ENCODE measurements around the gene RRP1.

RRP1 gene

DNA sequence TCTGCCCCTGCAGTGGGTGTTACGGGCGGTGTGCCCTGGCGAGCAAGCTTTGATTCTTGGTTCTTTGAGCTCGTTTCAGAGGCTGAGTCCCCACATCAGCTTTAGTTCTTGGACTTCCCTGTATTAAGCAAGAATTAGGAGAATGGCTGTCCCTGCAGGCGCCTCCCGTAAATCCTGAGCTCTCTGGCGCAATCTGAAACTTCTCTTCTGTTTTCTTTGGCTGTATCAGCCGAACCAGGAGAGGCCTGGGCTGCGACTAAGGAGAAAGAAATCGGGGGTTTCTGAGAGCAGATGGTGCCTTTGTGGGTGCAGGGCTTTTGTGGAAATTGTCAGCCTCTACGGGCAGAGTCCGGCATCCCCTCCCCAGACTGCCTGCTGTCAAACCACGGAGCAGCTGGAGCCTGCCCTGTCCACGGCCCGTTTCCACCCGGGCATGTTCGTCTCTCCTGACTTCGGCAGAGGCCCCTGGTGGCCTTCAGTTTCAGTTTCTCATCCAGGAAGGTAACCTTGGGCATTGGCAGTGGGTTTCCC is 31.2 kb upstream of the RRP1 start:
- no peak for DNase-seq (ENCODE audit: extremely low read depth in 1 of 2, low read depth in 1 of 2)

DNA sequence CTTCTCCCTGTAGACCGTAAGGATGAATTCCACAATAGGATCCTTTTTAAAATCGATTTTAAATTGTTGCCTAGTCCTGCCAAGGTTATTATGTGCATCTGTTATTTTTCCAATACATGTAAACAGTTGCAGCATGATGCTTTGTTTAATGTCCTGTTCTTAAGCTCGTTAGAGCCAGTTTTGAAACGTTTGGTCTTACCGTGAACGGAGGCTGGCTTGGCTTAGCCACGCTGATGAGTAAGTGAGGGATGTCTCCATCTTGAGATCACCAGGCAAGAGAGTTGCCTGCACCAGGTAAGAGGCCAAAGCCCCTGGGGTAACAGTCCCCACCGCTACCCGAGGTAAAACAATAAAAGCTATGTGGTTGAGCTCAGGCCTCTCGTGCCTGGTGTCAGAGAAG is 30.6 kb upstream of the RRP1 start:
- no peak for DNase-seq (ENCODE audit: extremely low read depth in 1 of 2, low read depth in 1 of 2)

DNA sequence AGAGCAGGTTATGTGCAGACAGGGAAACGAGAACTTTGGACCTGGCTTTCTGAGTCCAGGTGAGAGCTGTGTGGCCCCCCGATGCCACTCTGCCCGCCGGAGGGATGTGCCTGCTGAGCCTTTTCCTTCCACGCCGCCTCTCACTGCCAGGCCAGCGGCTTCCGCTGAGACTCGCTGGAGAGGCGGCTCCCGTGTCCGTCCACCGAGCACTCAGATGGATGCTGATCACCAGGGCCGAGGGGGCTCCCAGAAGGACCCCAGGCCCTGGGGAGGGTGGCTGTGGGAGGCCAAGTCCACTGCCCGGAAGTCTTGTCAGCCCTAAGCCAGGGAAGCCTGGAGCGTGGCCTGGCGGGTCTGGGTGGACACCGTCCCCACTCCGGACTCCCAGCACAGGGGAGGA is 29.7 kb upstream of the RRP1 start:
- no peak for DNase-seq (ENCODE audit: extremely low read depth in 1 of 2, low read depth in 1 of 2)

DNA sequence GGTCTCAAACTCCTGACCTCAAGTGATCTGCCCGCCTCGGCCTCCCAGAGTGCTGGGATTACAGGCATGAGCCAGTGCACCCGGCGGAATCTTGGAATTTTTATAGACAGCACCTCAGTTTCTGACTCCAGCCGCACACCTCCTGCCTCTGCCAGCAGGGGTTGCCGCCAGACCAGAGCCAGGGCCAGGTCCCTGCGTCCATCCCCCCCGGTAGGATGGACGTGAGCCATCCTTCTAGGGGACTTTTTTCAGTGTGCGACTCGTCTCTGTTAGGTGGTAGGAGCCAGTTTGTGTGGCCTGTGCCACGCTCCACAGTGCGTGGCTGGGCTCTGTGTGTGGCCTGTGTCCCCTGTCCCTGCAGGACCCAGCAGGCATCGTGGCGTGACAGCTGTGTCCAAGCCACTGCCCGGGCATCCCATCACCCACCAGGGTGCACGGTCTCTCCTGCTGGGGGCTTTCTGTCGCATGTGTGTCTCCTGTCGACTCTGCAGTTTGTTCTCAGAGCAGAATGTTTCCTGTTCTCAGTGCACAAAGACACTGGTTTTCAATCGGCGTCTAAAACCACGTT is 28.9 kb upstream of the RRP1 start:
- no peak for DNase-seq (ENCODE audit: extremely low read depth in 1 of 2, low read depth in 1 of 2)

DNA sequence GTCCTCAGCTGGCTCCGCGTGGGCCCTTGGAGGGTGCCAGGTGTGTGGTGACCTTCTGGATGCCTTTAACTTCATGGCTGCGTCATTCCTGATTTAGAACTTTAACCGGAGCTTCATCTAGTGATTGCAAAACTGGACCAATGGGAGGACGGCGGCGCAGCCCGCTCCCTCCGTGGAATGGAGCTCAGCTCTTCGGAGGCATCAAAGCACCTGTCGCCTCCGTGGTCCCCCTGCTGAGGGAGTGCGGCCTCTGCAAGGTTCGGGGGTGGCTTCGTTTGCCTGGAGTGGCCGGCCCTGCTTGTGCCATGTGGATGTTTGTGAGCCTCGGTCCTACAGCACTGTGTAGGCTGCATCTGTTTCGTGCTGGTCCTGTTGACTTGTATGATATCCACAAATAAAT is 27.5 kb upstream of the RRP1 start:
- no peak for DNase-seq (ENCODE audit: extremely low read depth in 1 of 2, low read depth in 1 of 2)

DNA sequence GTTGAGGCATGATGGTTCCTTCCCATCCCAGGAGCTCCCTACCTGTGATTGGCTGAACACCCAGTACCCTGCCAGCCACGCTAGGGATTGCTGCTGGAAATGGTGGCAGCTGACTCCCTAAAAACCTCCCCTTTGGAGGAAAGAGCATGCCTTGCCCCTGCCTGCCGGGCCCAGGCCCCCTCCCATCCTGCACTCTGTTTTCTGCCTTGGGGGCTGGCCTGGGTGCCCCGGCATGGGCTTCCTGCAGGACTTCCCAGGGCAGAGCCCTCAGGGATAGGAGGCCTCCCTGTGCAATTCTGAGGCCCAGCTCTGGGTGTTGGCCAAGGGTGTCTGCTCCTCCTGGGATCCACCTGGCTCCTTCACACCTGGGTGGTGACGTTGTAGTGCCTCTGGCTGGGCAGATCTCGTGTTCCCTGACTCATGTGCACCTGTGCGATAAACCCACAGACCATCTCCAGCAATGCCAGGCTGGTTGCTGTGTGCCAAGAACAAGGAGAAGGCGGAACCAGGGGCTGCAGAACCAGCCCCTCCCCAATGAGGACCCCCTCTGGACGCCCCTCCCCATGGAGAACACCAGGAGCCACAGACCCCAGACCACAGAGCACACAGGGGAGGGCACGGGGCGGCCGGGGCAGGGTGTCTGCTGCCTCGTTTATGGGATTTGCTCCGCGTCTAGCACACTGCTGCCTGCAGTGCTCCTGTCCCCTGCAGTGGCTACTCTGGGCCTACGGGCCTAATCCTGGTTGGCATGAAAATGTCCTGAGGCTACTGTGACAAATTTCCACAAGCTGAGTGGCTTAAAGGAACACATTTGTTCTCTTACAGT is 26.9 kb upstream of the RRP1 start:
- no peak for DNase-seq (ENCODE audit: extremely low read depth in 1 of 2, low read depth in 1 of 2)

DNA sequence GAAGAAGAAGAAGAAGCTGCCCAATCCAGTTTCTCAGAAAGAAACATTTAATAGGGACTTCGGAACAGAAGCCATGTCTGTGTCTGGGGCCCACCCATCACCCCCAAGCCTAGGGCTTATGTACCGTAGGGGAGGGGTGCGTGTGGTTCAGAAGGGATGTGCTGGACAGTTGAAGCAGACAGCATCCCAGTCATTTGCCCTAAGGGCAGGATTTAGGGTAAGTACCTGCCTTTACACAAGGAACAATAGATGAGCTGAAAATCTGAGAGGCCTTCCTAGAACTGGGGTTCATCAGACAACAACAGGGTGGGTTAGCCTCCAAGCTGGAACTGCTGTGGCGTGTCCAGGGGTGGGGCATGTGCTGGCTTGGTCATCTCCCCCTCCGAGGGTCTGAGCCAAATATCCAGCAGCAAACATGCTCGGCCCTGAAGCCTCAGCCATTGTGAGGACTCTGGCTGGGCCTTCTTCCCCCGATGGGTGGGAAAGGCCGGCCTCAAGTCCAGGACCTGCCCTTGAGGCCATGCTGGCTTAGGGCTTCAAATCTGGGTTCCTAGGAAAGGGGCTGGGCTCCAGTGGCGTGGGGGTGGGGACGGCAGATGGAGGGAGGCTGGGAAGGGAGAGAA is 25.4 kb upstream of the RRP1 start:
- DNase-seq (ENCODE audit: extremely low read depth in 1 of 2, low read depth in 1 of 2), result no peak

DNA sequence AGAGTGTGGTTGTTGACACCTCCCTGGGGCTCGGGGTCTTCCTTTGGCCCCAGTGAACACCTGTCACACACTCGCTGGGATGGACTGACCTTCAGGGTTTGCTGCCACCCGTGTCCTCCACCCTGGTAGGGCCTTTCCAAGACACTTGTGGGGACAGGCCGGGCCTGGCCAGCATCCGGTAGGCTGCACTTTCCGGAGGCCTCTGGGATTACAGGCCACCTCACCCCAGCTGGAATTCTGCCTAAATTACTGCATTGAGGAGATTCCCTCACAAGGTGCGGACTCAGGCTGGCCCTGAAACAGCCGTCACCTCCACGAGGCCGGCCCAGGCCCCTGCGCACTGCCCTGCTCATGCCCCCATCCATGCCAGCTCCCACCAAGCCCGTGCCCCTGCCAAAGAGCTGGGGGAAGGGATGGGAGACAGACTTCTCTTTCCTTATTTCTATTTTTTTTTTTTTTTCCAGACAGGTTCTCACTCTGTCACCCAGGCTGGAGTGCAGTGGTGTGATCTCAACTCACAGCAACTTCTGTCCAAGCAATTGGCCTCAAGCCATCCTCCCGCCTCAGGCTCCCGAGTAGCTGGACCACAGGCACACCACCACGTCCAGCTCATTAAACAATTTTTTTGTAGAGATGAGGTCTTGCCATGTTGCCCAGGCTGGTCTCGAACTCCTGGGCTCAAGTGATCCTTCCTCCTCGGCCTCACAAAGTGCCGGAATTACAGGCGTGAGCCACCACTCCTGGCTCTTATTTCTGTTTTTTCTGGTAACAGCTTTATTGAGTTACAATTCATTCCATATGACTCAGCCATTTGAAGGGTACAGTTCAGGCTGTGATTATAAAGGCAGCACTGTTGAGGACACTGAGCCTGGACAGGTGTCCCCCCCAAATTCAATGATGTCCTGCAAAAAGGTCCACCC is 24.5 kb upstream of the RRP1 start:
- DNase-seq (ENCODE audit: extremely low read depth in 1 of 2, low read depth in 1 of 2), result no peak

DNA sequence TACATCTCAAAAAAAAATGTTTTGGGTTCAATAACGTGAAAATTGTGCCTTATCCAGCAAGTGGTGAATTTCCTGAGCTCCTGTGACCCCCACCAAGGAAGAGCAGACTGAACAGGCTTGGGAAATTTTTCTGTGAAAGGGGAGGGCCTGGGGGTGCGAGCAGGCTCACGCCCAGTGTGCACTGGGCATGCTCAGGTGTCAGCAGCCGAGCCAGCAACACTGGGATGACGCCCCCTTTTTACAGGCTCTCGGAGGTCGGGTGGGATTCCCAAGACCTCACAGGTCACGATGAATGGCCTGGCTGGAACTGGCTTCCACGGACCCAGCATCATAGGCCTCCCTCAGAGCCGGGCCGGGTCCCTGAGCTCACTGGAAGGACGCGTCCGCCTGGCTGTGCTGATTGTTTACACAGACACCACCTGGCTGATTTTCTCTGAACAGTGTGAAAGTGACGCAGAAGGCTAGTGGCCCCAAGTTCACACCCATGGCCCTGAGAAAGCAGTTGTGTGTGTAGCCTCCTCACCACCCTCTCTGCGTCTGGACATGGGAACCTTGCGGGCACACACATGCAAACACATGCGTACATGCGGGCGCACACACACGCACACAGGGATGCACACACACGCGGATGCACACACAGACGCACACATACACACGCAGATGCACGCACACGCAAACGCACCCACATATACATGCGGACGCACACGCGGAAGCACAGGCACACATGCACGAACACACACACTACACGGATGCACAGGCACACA is 22.5 kb upstream of the RRP1 start:
- DNase-seq (ENCODE audit: extremely low read depth in 1 of 2, low read depth in 1 of 2), result no peak

DNA sequence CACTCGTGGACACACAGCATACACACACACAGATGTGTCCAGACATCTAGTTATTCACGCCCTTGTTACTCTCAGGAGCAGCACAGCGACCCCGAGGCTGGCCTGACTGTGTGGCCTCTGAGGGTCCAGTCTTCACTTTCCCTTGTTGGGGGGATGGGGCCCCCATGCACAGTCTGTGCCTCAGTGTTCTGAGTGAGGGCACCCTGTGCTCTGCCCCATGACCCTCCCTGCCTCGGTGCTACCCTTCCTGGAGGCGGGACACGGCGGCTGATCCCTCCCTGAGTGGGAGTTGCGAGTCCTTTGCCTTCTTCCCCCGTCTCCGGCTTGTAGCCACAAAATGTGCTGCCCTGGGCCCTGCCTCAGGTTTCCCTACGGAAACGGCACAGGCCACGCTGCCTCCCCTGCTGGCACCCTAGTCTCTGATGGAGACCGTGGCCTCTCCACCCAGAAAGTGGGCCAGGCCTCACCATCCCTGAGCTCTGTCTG is 21.8 kb upstream of the RRP1 start:
- no peak for DNase-seq (ENCODE audit: extremely low read depth in 1 of 2, low read depth in 1 of 2)

DNA sequence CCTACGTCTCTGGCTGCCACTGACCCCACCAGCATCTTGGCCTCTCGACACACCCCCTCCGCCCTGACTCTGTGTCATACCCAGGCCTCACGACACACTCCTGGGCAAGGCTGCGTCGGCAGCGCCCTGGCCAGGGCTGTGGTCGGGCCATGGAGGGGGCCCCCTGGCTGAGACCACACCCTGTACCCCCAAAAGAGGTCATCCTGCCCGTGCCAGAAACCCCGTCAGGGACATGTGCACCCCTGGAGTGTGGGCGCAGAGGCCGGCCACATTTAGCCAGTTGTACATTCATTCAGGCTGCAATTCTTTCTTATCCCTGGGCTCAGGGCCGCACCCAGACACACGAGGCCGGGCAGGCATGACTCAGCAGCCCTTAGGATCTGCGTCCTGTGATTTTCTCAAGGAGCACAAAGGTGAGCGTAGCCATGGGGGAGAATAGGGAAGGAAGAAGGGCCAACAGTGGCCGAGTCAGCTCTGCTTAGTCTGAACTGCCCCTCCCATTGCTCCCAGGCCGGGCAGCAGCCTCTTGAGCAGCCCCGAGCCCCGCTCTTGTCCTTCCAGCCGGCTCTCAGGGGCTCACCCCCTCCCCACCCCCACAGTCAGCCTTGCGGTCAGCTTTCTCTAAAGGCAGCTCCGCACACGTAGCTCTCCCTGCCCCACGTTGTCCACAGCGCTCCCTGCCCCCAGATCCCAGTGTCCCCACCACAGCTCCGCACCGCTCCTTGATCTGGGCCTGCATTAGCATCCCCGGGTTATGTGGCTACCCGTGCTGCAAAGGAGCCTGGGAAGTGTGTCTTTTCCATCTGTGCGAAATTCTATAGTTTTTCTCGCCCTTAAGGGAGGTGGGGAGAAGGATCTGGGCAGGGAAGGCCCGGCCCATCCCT is 21.2 kb upstream of the RRP1 start:
- no peak for DNase-seq (ENCODE audit: extremely low read depth in 1 of 2, low read depth in 1 of 2)

DNA sequence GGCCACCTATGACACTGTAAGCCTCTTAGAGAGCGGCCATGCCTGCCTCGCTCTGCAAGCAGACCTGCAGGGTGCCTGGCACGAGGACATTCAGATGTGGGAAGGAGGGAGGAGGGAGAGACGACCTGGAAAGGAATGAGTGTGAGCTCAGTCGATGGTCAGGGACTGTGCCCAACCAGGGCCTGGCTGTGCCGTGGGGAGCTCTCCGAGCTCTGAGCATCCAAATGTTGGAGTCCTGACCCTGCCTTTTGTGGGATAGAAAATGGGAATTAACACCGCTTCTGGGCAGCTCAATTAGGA is 20.6 kb upstream of the RRP1 start:
- no peak for DNase-seq (ENCODE audit: extremely low read depth in 1 of 2, low read depth in 1 of 2)

DNA sequence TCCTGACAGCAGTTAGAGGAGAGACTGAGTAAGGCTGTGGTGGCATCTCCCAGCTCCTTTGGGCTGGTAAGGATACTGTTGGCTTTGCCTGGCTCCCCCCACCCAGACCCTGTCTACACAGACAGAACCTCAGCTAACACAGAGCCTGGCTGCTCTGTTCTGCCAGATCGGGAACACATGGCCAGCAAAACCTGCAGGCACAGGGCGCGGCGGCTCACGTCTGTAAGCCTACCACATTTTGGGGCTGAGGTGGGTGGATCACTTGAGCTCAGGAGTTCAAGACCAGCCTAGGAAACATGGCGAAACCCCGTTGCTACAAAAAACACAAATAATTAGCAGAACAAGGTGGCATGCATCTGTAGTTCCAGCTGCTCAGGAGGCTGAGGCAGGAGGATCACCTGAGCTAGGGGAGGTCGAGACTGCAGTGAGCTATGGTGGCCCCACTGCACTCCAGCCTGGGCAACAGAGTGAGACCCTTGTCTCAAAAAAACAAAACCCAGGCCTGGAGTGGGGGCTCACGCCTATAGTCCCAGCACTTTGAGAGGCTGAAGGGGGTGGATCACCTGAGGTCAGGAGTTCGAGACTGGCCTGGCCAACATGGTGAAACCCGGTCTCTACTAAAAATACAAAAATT is 19.9 kb upstream of the RRP1 start:
- DNase-seq (ENCODE audit: extremely low read depth in 1 of 2, low read depth in 1 of 2), result no peak

DNA sequence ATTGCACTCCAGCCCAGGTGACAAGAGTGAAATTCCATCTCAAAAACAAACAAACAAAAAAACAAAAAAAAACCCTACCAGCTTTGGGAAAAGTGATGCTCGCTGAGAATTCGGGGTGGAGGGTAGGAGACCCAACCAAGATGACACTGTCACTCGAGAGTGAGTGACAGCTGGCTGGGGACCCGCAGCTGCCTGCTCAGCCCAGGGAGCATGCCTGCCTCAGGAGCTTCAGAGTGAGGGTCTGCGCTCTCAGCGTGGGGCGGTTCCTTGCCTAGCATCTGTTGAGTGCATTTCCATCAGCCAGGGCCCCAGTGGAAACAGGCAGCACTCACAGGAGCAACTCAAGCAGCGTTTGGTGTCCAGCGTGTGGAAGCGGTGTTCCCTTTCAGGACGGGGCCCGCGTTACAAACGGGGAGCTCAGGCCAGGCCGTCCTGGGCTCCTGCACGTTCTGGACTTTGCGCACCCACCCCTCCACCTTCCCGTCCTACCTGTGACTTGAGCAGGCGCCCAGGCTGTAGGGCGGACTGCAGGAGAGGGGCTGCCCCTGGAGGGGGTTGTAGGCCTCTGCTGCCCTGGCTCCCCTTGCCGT is 19.2 kb upstream of the RRP1 start:
- DNase-seq (ENCODE audit: extremely low read depth in 1 of 2, low read depth in 1 of 2), result no peak

DNA sequence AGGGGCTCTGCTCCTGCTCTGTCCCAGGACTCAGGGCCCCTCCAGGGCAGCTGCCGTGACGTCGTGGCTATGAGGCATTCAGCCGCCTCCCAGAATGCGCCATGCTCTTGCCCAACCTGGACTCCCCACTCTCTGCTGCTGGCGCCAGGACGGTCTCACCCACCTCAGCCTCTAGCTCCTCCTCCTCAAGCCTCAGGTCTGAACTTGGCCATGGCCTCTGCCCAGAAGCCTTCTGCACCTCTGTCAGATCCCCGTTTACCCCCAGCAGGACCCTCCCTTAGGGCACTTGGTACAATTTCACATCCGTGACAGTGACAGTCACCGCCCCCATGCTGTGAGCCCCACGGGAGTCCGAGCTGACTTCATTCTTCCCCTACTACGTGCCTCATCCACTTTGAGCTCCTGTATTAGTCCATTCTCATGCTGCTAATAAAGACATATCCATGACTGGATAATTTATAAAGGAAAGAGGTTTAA is 18.1 kb upstream of the RRP1 start:
- DNase-seq (ENCODE audit: extremely low read depth in 1 of 2, low read depth in 1 of 2), result no peak

DNA sequence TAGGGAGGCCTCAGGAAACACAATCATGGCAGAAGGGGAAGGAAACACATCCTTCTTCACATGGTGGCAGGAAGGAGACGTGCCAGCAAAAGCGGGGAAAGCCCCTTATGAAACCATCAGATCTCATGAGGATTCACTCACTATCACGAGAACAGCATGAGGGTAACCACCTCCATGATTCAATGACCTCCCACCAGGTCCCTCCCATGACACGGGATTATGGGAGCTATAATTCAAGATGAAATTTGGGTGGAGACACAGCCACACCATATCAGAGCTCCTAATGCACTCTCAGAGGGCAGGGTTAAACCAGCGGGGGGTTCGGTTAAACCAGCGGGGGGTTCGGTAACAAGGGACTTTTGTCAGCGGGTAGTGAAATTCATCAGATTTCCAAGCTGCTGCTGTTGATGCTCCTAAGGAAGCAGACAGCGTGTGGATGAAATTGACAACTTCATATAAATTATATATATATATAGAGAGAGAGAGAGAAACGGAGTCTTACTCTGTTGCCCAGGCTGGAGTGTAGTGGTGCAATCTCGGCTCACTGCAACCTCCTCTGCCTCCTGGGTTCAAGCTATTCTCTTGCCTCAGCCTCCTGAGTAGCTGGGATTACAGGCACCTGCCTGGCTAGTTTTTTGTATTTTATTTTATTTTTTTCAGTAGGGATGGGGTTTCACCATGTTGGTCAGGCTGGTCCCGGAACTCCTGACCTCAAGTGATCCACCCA is 17.5 kb upstream of the RRP1 start:
- no peak for DNase-seq (ENCODE audit: extremely low read depth in 1 of 2, low read depth in 1 of 2)

DNA sequence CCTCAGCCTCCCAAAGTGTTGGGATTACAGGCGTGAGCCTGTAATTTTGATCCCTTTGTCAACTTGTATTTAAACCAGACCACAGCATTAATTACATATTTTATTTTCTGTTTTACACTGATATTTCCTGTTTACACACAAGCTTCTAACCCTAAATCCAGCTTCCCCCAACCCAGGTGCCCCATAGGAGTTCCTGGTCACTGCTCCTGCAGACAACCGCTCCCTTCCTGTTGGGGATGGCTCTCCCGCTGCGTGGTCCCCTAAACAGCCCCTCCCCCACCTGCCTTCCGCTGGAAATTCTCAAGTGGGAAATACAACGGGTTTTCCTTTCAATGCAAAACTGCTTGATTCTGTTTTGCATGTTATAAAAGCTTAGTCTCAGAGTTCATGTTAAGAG is 17.0 kb upstream of the RRP1 start:
- DNase-seq (ENCODE audit: extremely low read depth in 1 of 2, low read depth in 1 of 2), result no peak

DNA sequence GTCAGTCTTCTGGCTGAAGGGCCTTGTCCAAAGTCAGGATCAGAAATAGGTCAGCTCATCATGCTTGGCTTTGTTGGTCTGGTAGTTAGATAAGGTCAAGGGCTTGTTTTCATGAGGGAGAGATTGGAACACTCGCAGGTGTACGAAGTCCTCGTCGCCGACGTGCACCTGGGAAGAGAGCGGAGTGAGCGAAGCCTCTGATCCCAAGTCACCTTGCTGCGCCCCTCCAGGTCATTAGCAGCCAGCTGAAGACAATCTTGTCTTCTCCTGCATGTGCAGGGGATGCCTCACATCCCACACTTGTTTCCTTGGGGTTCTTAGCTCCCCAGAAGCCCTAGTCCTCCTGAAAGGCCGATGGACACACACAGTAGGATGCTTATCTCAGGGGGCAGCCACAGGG is 15.2 kb upstream of the RRP1 start:
- DNase-seq (ENCODE audit: extremely low read depth in 1 of 2, low read depth in 1 of 2), result no peak
